ENCODE measurements around the gene ADGRG1.

- TF ChIP-seq CTCF (IDR thresholded peaks at IDR 0.05) (no peak), POLR2A (IDR thresholded peaks at IDR 0.05) (no peak), EP300 (IDR thresholded peaks at IDR 0.05) (no peak), POLR2AphosphoS5 (IDR thresholded peaks at IDR 0.05) (no peak)
Measured at GRCh38 chr16:57708168-57708567, 79.7 kb downstream of the ADGRG1 start.
